GM18511 (cell line): ENCODE results near the gene PODXL2.
A peak's percentile ranks its signal among the peaks of the same experiment; 100 is the strongest.
"Not testable (repeated sequence)": the region's sequence is repeated elsewhere in the genome, so short reads cannot be mapped to it uniquely, and the experiment has no call there.

ENCODE experiments used
- ATAC-seq: cut with Tn5 transposase; IDR thresholded peaks from one replicate; pipeline ENCODE4 v1.9.1; 2021; ENCODE audit warnings: mild to moderate bottlenecking, moderate library complexity; ENCODE audit not compliant: unreplicated experiment

Gene PODXL2

GRCh38 chr3:127654374-127654773, 25.4 kb downstream of the PODXL2 start:
- no peak for ATAC-seq

GRCh38 chr3:127654993-127655392, 26.0 kb downstream of the PODXL2 start:
- ATAC-seq: not testable (repeated sequence)

- no peak for ATAC-seq
These were observed 26.7 kb downstream of the PODXL2 start for GRCh38 chr3:127655641-127656040.

- ATAC-seq: no peak
These were observed 27.9 kb downstream of the PODXL2 start for GRCh38 chr3:127656906-127657305.

- no peak for ATAC-seq
These were observed 29.2 kb downstream of the PODXL2 start for GRCh38 chr3:127658234-127658633.

GRCh38 chr3:127660621-127661251, 31.8 kb downstream of the PODXL2 start:
- no peak for ATAC-seq

GRCh38 chr3:127661600-127661999, 32.6 kb downstream of the PODXL2 start:
- ATAC-seq: no peak

GRCh38 chr3:127662001-127662469, 33.0 kb downstream of the PODXL2 start:
- no peak for ATAC-seq

GRCh38 chr3:127663151-127663550, 34.2 kb downstream of the PODXL2 start:
- ATAC-seq: no peak

- ATAC-seq: no peak
These were observed 36.2 kb downstream of the PODXL2 start for GRCh38 chr3:127665165-127665564.

- ATAC-seq: no peak
These were observed 36.6 kb downstream of the PODXL2 start for GRCh38 chr3:127665586-127665985.

- no peak for ATAC-seq
These were observed 37.7 kb downstream of the PODXL2 start for GRCh38 chr3:127666676-127667075.

- ATAC-seq: no peak
These were observed 38.2 kb downstream of the PODXL2 start for GRCh38 chr3:127667119-127667681.

- no peak for ATAC-seq
These were observed 39.9 kb downstream of the PODXL2 start for GRCh38 chr3:127668906-127669305.

- no peak for ATAC-seq
These were observed 40.7 kb downstream of the PODXL2 start for GRCh38 chr3:127669541-127670228.

GRCh38 chr3:127670229-127670559, 41.2 kb downstream of the PODXL2 start:
- ATAC-seq: no peak

- no peak for ATAC-seq
These were observed 42.0 kb downstream of the PODXL2 start for GRCh38 chr3:127670761-127671522.

GRCh38 chr3:127671523-127672428, 42.8 kb downstream of the PODXL2 start:
- peak; percentile 31 for ATAC-seq

- peak; percentile 75 for ATAC-seq
These were observed 43.6 kb downstream of the PODXL2 start, which contains the start of gene ABTB1 for GRCh38 chr3:127672429-127673190. ABTB1 (plus strand) TSS chr3:127672952; CDS start chr3:127673026, 74 bp downstream.
